ENCODE results near the gene ZCCHC7.
"Not testable (repeated sequence)": the region's sequence is repeated elsewhere in the genome, so short reads cannot be mapped to it uniquely, and the experiment has no call there.

ZCCHC7 gene

GRCh38 chr9:37293664-37294524 lies 173.5 kb downstream of the ZCCHC7 start:
- DNase-seq (ENCODE audit: low read depth in 2 of 2) = no peak

- no peak for DNase-seq (ENCODE audit: low read depth in 2 of 2)
These were observed 174.8 kb downstream of the ZCCHC7 start for GRCh38 chr9:37295178-37295577.

- no peak for DNase-seq (ENCODE audit: low read depth in 2 of 2)
These were observed 175.4 kb downstream of the ZCCHC7 start for GRCh38 chr9:37295796-37296195.

- DNase-seq (ENCODE audit: low read depth in 2 of 2) = no peak
These were observed 177.2 kb downstream of the ZCCHC7 start for GRCh38 chr9:37297592-37297991.

DNA sequence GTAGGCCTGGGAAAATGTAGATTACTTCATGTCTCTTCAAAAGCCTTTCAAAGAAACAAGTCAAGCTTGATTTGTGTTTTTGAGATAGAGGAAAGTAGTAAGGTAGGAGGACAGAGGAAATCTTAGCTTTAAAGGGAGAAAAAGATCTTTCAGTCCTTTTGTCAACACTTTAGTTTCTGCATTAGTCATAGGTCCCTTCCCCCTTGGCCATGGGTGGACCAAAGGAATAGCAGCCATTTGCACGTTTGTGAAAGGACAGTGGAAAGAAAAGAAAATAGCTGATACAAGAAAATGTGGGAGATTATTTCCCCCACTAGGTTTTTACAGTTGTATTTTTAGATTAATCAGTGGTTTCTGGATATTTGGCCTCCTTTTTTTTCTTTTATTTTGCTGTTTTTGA lies 180.2 kb downstream of the ZCCHC7 start:
- DNase-seq (ENCODE audit: low read depth in 2 of 2) = no peak

- no peak for DNase-seq (ENCODE audit: low read depth in 2 of 2)
These were observed 180.9 kb downstream of the ZCCHC7 start for GRCh38 chr9:37301042-37301853.

- no peak for DNase-seq (ENCODE audit: low read depth in 2 of 2)
These were observed 181.4 kb downstream of the ZCCHC7 start for GRCh38 chr9:37301854-37302172.

DNA sequence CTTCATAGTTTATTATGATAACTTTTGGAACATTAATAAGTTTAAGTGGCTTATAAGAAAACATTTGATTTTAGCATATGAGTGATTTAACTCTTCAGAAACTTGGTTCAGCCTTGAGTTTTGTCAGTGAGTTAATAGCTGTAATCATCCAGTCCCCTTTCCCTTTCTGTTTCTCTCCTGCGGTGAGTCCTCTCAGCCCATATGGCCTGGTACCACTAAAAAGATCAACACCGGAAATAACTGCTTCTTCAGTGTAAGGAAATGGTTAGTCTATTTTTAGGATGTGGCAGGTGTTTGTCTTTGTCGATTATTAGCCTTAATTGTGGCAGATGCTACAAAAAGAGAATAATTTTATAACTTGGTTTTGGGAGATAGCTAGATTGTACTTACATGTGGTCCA lies 181.9 kb downstream of the ZCCHC7 start:
- peak in 1 of 2 donors; percentile 14 for DNase-seq (ENCODE audit: low read depth in 2 of 2)

GRCh38 chr9:37303272-37303671 lies 182.9 kb downstream of the ZCCHC7 start:
- not testable (repeated sequence) for DNase-seq (ENCODE audit: low read depth in 2 of 2)

- peak in 1 of 2 donors; percentile 9 for DNase-seq (ENCODE audit: low read depth in 2 of 2)
These were observed 188.8 kb downstream of the ZCCHC7 start for GRCh38 chr9:37309136-37309535.

DNA sequence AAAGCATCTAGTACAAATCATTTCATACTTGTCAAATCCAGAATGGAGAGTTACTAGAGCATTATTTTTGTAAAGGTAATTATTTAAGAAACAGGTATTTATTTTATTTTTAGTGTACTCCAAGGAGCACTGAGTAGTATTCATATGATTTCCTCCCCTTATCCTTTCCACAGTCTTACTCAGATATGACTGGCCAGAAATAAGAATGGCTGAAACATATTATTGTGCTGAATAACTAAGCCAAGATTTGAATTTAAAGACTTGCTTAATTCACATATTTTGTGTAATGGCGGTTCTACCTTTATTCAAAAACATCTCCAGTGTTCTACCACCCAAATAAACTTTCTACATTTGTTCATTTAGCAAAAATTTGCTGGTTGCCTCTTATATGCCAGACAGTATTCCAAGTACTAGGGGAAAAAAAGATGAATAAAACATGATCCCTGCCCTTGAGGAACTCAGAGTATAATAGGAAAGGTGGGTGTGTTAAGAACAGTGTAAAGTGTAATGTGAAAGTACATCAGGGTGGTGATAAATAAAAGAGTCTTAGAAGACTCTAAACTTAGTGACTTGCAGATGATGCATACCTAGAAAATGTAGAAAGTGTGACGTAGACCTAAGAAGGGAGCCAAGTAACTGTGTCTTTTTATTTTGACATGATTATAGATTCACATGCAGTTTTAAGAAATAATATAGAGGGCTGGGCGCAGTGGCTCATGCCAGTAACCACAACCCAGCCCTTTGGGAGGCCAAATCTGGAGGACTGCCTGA lies 191.7 kb downstream of the ZCCHC7 start:
- no peak for DNase-seq (ENCODE audit: low read depth in 2 of 2)

DNA sequence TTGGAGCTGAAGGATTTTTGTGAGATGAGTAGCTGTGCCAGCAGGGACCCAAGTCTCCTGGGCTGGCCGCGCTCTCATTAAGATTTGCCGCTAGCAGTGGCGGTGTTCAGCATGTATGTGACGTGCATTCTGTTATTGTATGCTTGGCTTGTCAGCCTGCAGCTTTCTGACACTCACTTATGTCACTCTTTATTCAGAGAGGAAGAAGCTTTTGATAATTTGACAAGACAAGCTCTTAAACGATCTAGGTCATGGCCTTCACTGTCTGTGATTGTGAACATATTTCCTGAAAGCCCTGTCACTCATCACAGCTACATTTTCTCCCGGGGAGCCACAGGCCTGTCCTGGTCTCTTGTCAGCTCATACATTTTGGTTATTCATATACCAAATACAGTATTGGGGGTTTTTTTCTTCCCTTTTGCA lies 203.9 kb downstream of the ZCCHC7 start:
- no peak for DNase-seq (ENCODE audit: low read depth in 2 of 2)

DNA sequence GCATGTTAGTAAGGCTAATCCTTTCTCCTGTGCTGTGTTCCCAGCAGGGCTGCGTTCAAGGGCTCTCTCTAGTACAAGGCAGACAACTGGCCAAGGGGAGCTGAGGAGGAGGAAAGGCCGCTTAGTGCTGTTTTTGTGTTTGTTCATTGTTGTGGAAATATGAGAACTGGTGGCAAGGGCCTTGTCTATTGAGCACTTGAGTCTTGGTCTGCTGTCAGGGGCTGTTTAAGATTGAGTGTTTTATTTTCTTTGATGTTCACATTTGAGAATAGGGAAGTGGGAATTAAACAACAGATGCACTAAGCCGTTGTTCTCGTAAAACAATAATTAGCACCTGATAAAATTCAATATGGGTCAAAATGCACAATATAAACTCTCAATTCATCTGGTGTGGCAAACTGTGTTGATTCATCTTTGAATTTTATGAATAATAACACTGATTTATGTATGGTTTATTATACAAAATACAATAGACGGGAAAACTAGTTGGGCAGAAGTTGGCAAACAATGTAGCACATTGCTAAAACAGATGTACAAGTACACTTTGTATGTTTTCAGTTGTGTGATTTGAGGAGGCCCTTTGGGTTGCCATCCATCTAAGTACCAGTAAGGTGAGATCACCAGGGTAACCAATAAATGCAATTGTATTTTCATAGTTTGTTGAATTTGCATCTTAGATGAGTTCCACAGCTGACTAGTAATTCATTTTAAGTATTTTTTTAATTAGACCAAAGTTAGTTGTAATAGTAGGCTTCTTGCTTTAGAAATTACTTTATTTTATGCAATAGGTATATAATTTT lies 204.5 kb downstream of the ZCCHC7 start:
- DNase-seq (ENCODE audit: low read depth in 2 of 2) = no peak

DNA sequence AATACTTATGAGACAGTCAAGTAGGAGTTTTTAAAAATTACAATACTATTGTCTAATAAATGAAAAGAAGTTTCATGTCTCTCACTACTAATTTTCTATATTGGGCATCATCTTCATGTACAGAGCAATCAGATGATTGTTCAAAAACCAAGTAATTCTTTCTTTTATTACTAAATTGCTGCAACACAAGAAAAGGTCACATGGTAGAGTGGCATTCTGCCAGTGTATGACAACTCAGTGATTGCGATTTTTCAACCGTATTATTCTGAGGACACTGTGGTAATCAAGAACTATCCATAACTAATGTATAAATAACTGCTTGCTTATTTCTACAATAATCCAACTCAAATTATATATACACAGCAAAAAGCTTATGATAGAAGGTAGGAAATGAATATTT lies 205.4 kb downstream of the ZCCHC7 start:
- no peak for DNase-seq (ENCODE audit: low read depth in 2 of 2)

GRCh38 chr9:37327553-37327952 lies 207.2 kb downstream of the ZCCHC7 start:
- no peak for DNase-seq (ENCODE audit: low read depth in 2 of 2)

- DNase-seq (ENCODE audit: low read depth in 2 of 2) = no peak
These were observed 208.3 kb downstream of the ZCCHC7 start for GRCh38 chr9:37328556-37329227.

GRCh38 chr9:37329576-37329975 lies 209.2 kb downstream of the ZCCHC7 start:
- no peak for DNase-seq (ENCODE audit: low read depth in 2 of 2)

DNA sequence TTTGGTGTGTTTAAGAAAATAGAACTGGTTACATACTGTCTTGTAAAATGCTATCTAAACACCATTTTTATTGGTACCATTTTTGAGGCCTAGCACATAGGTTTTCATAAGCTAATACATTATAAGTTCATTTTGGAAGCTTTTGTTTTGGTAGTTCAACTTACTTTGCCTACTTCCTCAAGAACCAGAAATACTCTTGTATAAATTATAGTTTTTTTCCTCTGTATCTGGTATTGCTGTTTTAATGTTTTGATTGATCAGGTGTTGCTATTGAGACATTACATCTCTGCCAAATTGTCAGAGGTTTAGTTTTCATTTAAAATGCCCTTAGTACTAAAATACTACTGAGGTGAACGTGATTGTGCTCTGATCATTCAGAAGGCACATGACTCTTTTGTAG lies 211.5 kb downstream of the ZCCHC7 start:
- DNase-seq (ENCODE audit: low read depth in 2 of 2) = no peak

DNA sequence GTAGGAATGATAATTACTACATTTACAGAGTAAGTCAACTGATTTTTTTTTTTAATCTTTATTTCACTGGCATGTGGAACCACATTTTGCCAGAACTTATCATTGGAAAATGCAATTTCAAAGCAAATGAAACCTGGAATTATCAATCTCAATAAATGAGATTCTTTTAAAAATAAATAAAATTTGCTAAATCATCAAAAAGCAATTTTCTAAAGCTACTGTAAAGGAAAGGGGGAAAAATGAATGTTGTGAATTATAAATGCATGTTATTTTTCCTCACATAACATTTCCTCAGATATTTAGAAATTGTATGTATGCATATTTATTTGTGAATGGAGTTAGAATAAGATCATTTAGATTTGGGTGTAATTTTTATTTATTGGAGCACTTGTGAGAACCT lies 212.2 kb downstream of the ZCCHC7 start:
- no peak for DNase-seq (ENCODE audit: low read depth in 2 of 2)

DNA sequence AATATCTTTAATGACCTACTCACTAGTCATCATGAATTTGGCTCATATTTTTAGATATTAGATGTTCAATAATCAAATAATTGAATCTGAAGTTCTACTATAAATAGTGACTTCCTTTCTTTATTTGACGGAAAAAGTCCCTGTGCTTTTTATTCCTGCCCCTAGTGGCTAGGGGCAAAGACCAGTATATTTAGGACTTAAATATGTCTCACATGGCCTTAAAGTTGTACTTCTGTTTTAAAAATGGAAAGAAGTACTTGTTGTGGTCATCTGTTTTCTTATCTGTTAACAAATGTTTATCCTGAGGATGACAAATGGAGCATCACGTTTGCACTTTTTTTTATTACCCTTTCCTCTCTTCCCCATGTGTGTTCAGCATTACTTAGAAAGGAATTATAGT lies 212.9 kb downstream of the ZCCHC7 start:
- no peak for DNase-seq (ENCODE audit: low read depth in 2 of 2)

- DNase-seq (ENCODE audit: low read depth in 2 of 2) = no peak
These were observed 214.9 kb downstream of the ZCCHC7 start for GRCh38 chr9:37335238-37335637.

Measured in stimulated activated CD4-positive, alpha-beta T cell treated with anti-CD3 and anti-CD28 coated beads, Interleukin-1b, Interleukin-23, amount 100 ng/mL, for 4 hours (primary cell).